Mucosa of rectum (tissue), 2 donors: Measurements from ENCODE around the gene CNFN.

Experiments
- H3K27ac ChIP-seq, 2 donors: one replicate each; pipeline ENCODE4 v1.7.0; 2013; ENCODE audit warnings: inconsistent platforms in 2 of 2, low read depth in 2 of 2, low read length in 2 of 2
- H3K27me3 ChIP-seq, 2 donors: one replicate each; pipeline ENCODE4 v1.7.0; 2013; ENCODE audit warnings: low read length in 2 of 2; ENCODE audit not compliant: control insufficient read depth in 2 of 2, insufficient read depth in 2 of 2
- H3K36me3 ChIP-seq, 2 donors: one replicate each; pipeline ENCODE4 v1.7.0; 2013; ENCODE audit warnings: low read length in 2 of 2; ENCODE audit not compliant: control insufficient read depth in 2 of 2, insufficient read depth in 2 of 2
- H3K4me1 ChIP-seq, 2 donors: one replicate each; pipeline ENCODE4 v1.7.0; 2013; ENCODE audit warnings: low read length in 2 of 2, mild to moderate bottlenecking in 1 of 2; ENCODE audit not compliant: control insufficient read depth in 2 of 2, insufficient read depth in 2 of 2
- H3K4me3 ChIP-seq, 2 donors: one replicate each; pipeline ENCODE4 v1.7.0; 2013; ENCODE audit warnings: low read length in 2 of 2
- H3K9ac ChIP-seq, 2 donors: one replicate each; pipeline ENCODE4 v1.7.0; 2013; ENCODE audit warnings: low read length in 2 of 2, low read depth in 1 of 2, mild to moderate bottlenecking in 1 of 2
- H3K9me3 ChIP-seq, 2 donors: one replicate each; pipeline ENCODE4 v1.7.0; 2013; ENCODE audit warnings: low read length in 2 of 2; ENCODE audit not compliant: control insufficient read depth in 2 of 2
- donor health status: healthy.
- donor health status: Normal muscosa, but diverticular disease.

CNFN gene, protein sequence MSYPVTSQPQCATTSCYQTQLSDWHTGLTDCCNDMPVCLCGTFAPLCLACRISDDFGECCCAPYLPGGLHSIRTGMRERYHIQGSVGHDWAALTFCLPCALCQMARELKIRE

DNA sequence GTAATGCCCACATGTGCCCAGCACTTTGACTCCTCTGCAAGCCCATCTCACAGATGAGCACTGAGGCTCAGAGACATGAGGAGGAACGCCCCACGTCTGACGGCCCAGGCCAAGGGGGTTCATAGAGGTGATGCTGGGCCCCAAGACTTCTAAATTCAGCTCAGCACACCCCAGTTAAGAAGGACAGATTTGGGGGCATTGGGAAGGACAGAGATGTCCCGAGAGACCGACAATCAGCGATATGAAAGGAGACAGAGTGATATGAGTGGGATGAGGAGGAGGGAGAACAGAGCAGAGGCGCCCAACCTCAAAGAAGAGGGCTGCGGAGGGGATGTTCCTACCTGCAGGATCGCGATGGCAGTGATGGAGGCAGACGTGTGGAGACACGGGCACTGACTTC, at the start of gene CNFN:
Gene CNFN (minus strand): TSS at position 399 of the 400 bp plus-strand sequence. CDS start 1,260 bp downstream, outside the sequence.
- H3K4me3 ChIP-seq = no peak within 1 kb of the TSS
- H3K9ac ChIP-seq = no peak within 1 kb of the TSS
- H3K9me3 ChIP-seq = no peaks in the 10 kb centered on the region
- H3K27me3 ChIP-seq = peaks cover 9% of the 10 kb centered on the region in 2 donors
- H3K36me3 ChIP-seq = no peaks in the 10 kb centered on the region
- H3K27ac ChIP-seq = no peak within 1 kb of the TSS
- H3K4me1 ChIP-seq = peaks cover 3% of the 10 kb centered on the region in 2 donors

DNA sequence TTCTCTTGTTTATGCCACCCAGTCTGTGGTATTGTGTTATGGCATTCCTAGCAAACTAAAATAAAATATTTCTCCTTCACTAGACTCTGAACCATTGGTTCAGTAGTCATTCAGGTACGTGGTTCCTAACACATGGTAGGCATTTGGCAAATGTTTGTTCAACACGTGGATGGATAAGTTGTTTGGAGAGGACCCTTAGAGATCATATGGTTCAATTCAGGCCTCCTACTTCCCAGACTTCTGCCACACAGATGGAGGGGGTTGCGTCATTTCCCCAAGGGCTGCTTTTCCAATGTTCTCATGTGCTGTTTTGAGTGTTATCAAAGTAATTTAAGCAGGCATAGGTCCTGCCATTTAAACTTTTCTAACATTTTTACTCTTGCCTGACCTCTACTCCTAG, 45.9 kb upstream of the CNFN start:
- no peak overlapping the region for H3K4me3 ChIP-seq
- peak overlapping the region in 1 of 2 donors; percentile 24 for H3K9ac ChIP-seq
- peaks cover 11 to 12% of the 10 kb centered on the region in 2 donors for H3K4me1 ChIP-seq
- no peak overlapping the region for H3K27ac ChIP-seq
- H3K27me3 ChIP-seq = no peaks in the 10 kb centered on the region
- H3K9me3 ChIP-seq = no peaks in the 10 kb centered on the region
- H3K36me3 ChIP-seq = no peaks in the 10 kb centered on the region

DNA sequence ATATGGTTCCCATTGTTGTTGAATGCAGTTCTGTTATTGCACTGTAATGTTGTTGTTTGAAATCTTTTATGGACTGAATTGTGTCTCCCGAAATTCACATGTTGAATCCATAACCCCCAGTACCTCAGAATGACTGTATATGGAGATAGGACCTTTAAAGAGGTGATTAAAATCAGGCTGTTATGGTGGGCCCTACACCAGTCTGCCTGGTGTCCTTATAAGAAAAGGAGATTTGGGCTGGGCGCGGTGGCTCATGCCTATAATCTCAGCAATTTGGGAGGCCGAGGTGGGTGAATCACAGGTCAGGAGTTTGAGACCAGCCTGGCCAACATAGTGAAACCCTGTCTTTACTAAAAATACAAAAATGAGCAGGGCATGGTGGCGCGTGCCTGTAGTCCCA, 45.2 kb upstream of the CNFN start:
- H3K9me3 ChIP-seq = no peaks in the 10 kb centered on the region
- no peak overlapping the region for H3K4me3 ChIP-seq
- no peak overlapping the region for H3K27ac ChIP-seq
- H3K4me1 ChIP-seq = peaks cover 6 to 9% of the 10 kb centered on the region in 2 donors
- H3K36me3 ChIP-seq = no peaks in the 10 kb centered on the region
- no peak overlapping the region for H3K9ac ChIP-seq
- no peaks in the 10 kb centered on the region for H3K27me3 ChIP-seq

DNA sequence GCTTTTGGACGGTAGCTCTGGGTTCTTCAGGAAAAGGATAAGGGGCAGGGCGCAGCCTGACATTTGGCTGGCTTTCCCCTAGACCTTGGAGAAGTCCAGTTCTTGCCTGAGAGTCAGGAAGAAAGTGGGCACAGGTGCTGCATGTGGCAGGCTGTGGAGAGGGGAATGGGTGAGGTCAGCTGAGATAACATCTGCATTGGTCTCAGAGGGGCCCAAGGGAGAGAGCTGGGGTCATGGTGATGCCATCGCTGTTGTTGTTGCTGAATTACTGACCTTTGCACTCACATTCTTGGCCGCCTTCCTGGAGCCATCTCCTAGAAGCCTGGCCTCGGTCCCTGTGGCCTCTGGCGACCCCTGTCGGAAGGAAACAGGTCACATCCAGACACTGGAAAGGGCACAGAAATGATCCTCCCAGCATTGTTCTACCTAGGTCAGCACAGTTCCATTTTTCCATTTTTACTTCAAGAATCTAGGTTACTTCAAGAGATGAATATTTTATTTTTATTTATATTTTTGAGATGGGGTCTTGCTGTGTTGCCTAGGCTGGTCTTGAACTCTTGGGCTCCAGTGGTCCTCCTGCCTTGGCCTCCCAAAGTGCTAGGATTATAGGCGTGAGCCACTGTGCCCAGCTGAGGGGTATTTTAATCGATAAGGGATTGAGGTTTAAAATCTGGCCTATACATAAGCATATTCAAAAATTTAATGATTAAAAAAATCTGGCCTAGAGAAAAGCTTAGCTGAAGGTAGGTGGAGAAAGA, 43.6 kb upstream of the CNFN start:
- H3K4me1 ChIP-seq = peaks cover 4 to 9% of the 10 kb centered on the region in 2 donors
- no peak overlapping the region for H3K4me3 ChIP-seq
- H3K9ac ChIP-seq = no peak overlapping the region
- H3K27ac ChIP-seq = peak overlapping the region; percentile 5 to 41
- no peaks in the 10 kb centered on the region for H3K27me3 ChIP-seq
- H3K36me3 ChIP-seq = no peaks in the 10 kb centered on the region
- H3K9me3 ChIP-seq = no peaks in the 10 kb centered on the region

DNA sequence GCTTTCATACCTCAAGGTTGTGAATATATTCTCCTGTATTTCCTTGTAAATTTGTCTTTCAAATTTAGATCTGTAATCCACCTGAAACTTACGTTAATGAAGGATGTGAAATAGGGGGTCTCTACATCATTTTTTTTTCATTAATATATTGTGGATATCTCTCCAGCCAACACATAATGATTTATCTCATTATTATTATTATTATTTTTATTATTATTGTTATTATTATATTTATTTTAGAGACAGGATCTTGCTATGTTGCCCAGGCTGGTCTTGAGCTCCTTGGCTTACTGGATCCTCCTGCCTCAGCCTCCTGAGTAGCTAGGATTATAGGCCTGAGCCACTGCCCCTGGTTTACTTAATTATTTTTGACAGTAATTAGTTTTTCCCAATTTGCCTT, 41.4 kb upstream of the CNFN start:
- H3K27me3 ChIP-seq = no peaks in the 10 kb centered on the region
- no peak overlapping the region for H3K27ac ChIP-seq
- no peaks in the 10 kb centered on the region for H3K36me3 ChIP-seq
- H3K4me3 ChIP-seq = no peak overlapping the region
- H3K9ac ChIP-seq = no peak overlapping the region
- H3K4me1 ChIP-seq = peaks cover 4 to 7% of the 10 kb centered on the region in 2 donors
- no peaks in the 10 kb centered on the region for H3K9me3 ChIP-seq

DNA sequence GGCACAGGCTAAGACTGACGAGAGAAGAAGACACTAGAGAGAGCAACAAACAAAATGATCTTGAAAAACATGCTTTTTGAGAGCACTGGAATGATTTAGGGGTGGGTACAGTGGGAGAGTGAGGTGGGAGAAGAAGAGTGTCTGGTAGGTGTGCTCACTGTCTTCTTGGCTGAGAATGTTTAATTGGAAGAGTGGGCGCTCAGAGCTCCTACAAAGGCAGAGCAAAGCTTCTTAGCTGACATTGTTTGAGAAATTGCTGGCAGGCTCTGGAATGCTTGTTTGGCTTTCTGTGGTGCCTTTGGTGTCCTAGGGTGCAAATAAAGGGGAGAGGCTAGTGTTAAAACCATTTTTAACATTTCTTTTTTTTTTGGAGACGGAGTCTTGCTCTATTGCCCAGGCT, 38.6 kb upstream of the CNFN start:
- no peak overlapping the region for H3K4me3 ChIP-seq
- peaks cover 4 to 6% of the 10 kb centered on the region in 2 donors for H3K27me3 ChIP-seq
- no peaks in the 10 kb centered on the region for H3K9me3 ChIP-seq
- H3K27ac ChIP-seq = no peak overlapping the region
- peaks cover 8 to 12% of the 10 kb centered on the region in 2 donors for H3K4me1 ChIP-seq
- no peaks in the 10 kb centered on the region for H3K36me3 ChIP-seq
- no peak overlapping the region for H3K9ac ChIP-seq

DNA sequence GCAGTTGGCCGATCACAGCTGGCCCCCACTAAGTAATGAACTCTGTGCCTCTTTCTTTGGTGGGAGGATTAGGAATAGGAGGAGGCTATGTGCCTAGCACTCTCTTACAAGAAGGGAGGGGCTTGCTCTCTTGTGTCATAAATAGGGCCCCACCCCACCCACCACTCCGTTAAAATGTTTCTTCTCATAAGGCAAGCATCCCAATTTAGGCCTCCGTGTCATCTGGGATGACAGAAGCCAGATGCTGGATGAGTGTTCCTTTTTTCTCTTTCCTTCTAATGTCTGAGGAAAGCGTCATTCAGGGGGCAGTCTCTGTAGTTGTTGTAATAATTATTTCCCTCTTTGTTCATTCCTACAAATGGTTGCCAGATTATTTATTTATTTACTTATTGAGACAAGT, 37.2 kb upstream of the CNFN start, which contains the start of gene LIPE:
Gene LIPE (minus strand): TSS at position 76 of the 400 bp plus-strand sequence. CDS start 239 bp downstream, outside the sequence.
- Histone ChIP-seq H3K4me3 (no peak within 1 kb of the TSS), H3K4me1 (peaks cover 13 to 14% of the 10 kb centered on the region in 2 donors), H3K9ac (no peak within 1 kb of the TSS), H3K27me3 (peaks cover 4 to 6% of the 10 kb centered on the region in 2 donors), H3K36me3 (no peaks in the 10 kb centered on the region), H3K27ac (no peak within 1 kb of the TSS), H3K9me3 (no peaks in the 10 kb centered on the region)

DNA sequence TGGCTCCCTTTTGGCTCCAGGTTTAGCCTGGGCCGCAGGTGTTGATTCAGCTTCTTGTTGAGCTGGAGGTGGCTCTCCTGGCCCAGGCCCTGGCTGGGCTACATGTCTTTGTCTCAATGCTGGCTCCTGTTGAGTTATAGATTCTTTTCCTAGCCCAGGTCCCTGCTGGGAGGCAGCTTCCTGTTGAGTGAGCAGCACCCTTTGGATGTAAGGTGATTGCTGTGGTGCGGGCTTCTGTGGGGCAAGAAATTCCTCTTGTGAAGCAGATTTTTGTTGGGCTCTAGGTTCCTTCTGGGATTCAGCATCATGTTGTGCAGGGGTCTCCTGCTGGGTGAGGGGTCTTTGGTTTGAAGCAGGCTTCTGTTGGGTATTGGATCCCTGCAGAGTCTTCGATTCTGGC, 36.5 kb upstream of the CNFN start:
- Histone ChIP-seq H3K4me1 (peaks cover 15 to 19% of the 10 kb centered on the region in 2 donors), H3K36me3 (no peaks in the 10 kb centered on the region), H3K9me3 (no peaks in the 10 kb centered on the region), H3K27ac (no peak overlapping the region), H3K4me3 (no peak overlapping the region), H3K27me3 (peaks cover 4 to 6% of the 10 kb centered on the region in 2 donors), H3K9ac (no peak overlapping the region)

DNA sequence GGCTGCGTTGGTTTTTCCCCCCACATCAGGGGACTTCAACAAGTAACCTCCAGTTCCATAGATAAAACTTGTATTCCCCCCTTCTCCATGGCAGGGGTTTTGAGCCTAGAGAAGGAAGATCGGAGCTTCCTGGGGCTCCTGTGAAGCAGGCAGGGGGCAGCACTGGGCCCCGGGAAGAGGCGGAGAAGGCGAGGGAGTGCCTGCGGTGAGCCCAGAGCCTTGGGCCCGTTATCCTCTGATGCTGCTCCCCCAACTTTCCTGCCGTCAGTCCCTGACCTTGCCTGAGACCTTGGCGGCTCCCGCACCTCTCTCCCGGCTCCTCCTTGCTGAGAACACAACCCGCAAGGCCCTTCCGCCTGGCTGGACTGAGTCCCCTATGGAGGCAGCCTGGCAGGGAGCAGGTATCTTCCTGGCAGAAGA, 34.6 kb upstream of the CNFN start:
- no peak overlapping the region for H3K9ac ChIP-seq
- peaks cover 18 to 30% of the 10 kb centered on the region in 2 donors for H3K4me1 ChIP-seq
- no peaks in the 10 kb centered on the region for H3K9me3 ChIP-seq
- no peaks in the 10 kb centered on the region for H3K36me3 ChIP-seq
- H3K27ac ChIP-seq = no peak overlapping the region
- H3K27me3 ChIP-seq = peaks cover 4 to 6% of the 10 kb centered on the region in 2 donors
- no peak overlapping the region for H3K4me3 ChIP-seq

DNA sequence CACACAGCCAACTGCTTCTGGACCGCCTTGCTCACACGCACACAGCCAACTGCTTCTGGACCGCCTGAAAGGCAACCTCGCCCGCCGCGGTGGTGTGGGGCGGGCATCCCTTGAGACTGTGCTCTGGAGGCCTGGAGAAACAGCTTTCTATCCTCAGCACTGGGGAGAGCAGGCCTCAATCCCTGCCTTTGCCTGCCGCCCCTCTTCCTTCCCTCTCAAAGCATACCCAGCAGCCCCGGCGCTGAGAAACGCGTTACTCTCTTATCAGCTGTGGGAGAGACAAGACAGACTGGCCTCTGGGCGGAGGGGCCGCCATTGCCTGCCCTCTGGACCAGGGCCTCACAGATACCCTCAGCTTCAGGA, 34.2 kb upstream of the CNFN start:
- Histone ChIP-seq H3K27ac (no peak overlapping the region), H3K9me3 (no peaks in the 10 kb centered on the region), H3K9ac (no peak overlapping the region), H3K4me1 (peaks cover 18 to 30% of the 10 kb centered on the region in 2 donors), H3K4me3 (peak overlapping the region in 1 of 2 donors; percentile 54), H3K36me3 (no peaks in the 10 kb centered on the region), H3K27me3 (peaks cover 4 to 6% of the 10 kb centered on the region in 2 donors)
